GM21529 (cell line): ENCODE results near the gene SHB.

Experiments used
- ATAC-seq: cut with Tn5 transposase; IDR thresholded peaks from one replicate; pipeline ENCODE4 v1.9.1; 2021; ENCODE audit not compliant: unreplicated experiment

SHB gene

GRCh38 chr9:38043931-38044623 lies 24.9 kb downstream of the SHB start:
- no peak for ATAC-seq

DNA sequence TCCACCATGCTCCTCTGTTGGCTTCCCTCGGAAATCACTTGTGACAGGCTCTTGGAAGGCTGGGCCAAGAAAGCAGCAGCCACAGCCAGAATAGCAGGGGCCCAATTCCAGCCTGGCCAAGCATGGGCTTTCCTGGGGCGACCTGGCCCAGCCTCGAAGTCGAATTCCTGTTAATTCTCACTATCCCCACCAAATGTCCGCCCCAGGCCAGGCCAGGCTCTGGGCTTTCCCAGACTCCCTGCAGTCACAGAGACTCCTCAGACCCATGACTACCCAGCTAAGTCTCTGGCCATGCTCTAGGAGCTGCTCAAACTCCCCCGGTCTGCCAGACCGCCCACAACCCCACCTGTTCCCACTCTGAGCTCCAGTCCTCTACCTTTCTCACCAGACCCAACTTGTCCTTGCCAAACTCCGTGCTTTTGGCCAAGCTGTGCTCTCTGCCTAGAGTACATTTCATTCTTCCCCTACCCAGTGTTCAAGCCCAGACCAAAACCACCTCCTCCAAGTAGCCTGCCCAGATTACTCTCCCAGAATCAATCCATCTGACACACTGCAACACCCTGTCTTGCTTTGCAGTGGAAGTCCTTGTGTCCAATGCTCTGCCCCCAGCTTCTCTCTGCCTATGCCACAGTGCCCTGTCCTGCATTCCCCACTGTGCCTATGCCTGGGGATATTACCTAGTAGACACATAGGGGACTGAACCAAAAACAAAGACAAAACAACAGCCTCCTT lies 26.2 kb downstream of the SHB start:
- ATAC-seq = no peak

- ATAC-seq = no peak
Observed at GRCh38 chr9:38041564-38042243, 27.3 kb downstream of the SHB start.

GRCh38 chr9:38039907-38040682 lies 28.9 kb downstream of the SHB start:
- no peak for ATAC-seq

DNA sequence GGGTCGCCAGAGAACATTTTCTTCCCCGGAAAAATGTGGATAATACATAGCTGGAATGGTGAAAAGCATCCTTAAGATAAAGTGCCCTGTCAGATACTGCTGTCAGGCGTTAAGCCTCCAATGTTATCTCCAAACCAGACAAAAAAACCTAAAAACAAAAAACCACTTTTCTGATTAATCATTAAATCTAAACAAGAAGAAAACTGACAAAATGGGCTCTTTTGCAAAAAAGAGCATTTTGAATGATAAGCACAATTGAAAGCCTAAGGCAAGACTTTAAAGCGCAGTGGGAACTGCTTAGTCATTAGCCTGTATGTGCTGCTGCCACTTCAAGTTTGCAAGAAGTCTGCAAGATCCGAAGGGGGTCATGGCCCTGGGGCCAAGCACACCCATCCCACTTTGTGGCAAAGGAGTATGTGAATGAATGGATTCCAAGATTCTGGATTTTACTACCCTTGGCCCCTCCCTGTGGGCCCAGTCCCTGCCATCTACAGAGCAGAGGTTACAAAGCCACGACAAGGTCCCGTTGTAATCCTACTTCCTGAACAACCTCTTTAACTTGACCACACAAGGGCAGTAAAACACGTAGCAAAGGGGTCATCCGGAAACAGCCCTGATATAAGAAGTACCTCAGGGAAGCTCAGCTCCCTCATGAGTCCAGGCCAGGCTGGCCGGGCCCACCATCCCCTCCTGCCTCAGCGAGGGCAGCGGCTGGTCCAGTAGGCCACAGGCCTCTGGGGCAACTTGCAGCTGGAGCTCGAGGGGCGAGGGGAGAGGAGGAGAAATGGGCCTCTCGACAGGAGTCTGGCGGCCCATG lies 29.7 kb downstream of the SHB start:
- no peak for ATAC-seq

DNA sequence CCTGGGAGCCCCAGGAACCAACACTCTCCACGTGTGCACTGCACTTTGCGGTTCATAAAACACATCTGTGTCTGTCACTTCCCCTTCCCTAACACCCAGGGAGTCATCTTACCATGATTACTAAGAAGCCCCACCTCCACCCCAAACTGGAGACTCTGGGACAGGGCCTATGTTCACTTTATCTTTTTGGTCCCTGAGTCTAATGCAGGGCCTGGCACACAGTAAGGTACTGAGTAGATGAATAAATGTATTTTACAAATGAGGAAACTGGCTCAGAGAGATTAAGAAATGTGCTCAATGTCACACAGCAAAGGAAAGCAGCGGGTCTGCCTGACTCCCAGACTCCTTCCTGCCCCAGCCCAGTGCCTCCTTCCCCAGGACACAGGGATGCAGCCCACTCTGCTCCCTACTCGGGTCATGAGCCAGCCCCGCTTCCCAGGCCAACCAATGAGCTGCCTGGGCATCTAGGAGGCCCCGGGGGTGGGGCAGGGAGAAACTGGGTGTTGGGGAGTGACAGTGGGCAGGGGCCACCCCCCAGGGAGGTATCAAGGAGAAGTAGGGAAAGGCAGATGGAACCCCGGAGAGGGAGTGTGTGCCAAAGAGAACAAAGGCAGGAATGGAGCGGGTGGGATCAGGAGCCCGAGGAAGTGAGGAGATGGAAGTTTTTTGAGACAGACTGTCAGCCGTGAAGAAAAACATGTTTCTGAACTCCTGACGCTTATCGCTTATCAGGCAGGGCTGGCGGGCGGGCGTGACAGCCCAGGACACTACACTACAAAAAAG lies 30.5 kb downstream of the SHB start:
- no peak for ATAC-seq

DNA sequence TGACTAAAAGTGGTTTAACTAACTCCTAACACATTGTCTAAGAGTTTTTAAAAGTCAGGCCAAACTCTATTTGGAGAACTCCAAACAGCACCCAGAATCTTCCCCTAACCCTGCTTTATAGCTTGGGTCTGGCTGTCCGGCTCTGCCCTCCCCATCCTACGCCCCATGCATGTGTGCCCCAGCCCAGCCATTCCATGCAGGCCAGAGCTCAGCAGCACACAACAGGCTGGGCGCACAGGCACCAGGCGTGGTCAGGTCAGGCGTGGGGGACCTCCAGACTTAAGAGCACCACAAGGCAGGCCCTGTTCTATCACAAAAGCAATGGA lies 31.1 kb downstream of the SHB start:
- ATAC-seq = no peak

DNA sequence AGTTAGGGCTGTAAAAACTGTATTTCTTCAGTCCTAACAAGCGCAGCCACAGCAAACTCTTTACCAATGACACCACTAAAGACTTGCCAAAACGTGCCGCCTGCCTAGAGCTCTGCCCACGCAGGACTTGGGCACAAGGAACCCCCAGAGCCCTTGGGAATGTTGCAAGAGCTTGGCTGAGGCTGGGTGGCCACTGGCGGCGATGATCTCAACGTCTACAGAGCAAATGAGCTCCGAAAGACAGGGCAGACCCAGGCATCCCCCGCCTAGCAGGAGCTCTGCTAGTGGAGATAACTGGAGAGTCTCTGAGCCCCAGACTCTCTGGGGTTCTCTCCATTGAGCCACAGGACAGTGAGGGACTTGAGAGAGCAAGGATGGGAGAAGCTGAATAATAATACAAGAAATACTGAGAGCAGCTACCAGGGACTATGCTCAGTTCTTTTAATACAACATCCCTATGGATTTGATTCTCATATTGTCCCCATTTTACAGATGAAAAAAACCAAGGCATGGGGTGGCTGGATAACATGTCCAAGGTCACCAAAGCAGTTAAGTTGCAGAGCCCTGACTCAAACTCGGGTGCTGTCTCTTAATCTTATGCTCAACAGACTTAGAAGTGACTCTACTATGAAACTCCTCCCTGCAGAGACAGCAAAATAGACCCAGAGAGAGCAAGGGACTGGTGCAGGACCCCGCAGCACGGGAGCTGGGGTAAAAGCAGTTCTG lies 32.5 kb downstream of the SHB start:
- no peak for ATAC-seq

- ATAC-seq = no peak
Observed at GRCh38 chr9:38035873-38036272, 33.2 kb downstream of the SHB start.

DNA sequence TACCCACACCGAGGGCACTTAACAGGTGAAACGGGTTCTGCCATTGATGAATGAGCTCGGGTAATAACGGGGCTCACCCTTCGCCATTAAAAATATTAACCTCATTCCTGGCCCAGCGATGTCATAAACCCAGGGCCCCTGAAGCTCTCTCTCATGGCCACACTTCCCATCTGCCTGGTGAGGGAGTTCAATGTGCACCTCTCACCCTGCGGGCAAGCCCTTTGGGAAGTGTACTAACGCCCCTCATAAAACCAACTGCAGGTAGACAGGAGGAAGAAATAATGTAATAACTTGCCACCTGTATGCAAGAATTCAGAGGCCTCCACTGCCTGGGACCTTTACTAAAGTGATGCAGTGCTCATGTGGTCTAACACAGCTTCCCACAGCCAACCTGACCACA lies 35.1 kb downstream of the SHB start:
- ATAC-seq = no peak

DNA sequence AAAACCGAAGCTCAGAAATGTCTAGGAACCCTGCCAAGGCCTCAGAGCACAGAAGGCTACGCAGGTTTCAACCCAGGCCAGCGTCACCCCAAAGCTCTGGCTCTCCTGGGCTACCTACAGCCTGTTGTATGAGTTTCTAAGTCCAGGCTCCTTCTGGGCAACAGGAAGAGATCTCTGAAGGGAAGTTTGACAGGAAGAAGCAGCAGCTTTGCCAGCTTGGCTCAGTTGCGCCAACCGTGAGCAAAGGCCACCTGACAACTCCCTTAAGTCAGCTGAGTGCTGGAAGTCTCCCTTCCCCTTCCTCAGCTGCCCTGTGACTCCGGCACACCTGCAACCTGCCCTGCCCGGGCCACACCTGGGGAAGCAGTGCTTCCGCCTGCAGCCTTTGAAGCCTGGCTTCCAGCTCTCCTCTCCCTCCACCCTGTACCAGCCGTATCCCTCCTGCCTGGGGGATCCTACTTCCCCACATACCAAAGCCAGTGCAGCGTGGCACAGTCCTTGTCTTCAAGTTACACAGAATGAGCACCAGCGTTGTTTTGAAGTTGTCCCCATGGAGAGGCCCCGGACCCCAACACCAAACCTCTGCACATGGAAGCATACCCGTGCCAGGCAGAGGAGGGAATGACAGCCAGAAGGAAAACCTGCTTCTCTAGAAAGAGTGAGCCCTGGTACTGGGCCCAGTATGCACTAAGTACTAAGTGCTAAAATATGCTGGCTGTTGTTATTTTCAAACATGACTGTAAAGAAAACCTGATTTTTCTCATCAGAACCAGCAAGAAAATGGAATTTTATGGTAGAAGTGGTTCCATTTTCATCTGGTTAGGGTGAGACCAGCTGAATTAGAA lies 36.5 kb downstream of the SHB start:
- ATAC-seq = no peak

DNA sequence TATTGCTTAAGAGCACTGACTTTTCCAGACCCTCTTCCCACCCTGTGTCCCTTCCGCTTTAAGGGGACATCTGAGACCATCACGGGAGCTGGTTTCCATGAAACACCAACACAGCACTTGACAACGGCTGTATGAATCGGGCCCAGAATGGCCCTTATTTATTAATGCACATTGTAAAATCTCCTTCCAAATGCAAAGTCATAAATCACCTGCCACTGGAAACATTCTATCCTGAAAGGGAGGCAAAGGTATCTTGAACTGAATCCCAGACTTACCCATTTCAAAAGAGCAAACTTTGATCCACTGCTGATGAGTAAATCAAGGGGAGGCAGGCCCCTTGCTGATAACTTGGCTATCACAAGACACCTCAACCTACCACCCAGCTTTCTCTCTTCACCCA lies 37.4 kb downstream of the SHB start:
- ATAC-seq = no peak

DNA sequence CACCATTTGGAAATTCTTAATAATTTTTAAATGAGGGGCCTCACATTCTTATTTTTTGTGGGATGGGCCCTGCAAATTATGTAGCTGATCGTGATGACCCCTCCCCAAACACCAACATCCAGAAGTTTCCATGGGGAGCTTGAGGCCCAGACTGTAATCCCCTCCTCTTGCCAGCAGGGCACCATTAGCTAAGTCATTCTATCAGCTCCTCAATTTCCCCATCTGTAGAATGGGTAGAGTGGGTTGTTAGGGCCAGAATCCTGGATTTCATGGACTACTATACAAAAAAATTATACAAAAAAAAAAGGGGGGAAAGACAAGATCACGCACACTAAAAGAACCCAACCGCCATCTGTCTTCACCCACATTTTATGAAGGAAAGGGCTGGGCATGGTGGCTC lies 38.4 kb downstream of the SHB start:
- no peak for ATAC-seq

- ATAC-seq = peak; percentile 44
Observed at GRCh38 chr9:38029915-38030638, 39.0 kb downstream of the SHB start.

- ATAC-seq = no peak
Observed at GRCh38 chr9:38027714-38028113, 41.3 kb downstream of the SHB start.

GRCh38 chr9:38026840-38027527 lies 42.0 kb downstream of the SHB start:
- ATAC-seq = no peak
